Measurements from ENCODE around the gene TCTN2. TPM values are rescaled to one million over a fixed set of nuclear protein-coding genes. Genes with fewer than 3 reads are reported as not detected.

The TCTN2 gene
- total and polyA plus RNA-seq, 2 experiments from 2014 or later = 2.7 to 6.0 TPM

DNA sequence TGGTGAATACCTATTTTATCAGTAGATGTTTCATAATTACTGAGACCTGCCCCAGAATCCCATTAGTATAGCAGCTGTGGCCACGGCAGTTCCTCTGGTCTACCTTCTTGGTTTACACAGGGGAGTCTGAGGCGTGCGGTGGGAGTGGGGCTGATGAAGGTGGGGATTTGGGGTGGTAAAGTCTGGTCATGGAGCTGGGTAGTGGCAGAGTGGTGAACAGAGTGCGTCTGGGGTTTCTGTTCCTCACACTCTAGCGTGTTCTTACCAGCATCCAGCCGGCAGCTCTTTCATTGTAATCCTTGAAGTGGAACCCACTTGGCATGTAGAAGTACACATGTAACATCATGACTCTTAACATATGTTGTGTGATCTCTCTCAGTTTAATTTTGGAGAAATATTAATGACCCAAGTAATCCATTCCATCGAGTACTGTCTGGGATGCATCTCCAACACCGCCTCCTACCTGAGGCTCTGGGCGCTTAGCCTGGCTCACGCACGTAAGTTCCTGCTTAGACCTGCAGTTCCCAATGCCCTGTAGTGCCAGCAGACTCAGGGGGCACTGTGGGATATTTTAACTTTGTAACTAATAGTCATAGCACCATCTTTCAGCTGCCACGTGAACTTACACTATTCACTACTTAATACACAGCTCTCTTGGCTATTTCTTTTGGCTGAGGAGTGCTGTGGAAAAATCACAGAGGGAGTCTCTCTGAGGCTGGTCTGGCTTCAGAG lies 83.3 kb downstream of the TCTN2 start (continued):
- TF ChIP-seq CREB1 (CRISPR knock-in tag; IDR thresholded peaks at IDR 0.05; ENCODE audit: low read depth) = no peak
- TF ChIP-seq, protein P1, sequence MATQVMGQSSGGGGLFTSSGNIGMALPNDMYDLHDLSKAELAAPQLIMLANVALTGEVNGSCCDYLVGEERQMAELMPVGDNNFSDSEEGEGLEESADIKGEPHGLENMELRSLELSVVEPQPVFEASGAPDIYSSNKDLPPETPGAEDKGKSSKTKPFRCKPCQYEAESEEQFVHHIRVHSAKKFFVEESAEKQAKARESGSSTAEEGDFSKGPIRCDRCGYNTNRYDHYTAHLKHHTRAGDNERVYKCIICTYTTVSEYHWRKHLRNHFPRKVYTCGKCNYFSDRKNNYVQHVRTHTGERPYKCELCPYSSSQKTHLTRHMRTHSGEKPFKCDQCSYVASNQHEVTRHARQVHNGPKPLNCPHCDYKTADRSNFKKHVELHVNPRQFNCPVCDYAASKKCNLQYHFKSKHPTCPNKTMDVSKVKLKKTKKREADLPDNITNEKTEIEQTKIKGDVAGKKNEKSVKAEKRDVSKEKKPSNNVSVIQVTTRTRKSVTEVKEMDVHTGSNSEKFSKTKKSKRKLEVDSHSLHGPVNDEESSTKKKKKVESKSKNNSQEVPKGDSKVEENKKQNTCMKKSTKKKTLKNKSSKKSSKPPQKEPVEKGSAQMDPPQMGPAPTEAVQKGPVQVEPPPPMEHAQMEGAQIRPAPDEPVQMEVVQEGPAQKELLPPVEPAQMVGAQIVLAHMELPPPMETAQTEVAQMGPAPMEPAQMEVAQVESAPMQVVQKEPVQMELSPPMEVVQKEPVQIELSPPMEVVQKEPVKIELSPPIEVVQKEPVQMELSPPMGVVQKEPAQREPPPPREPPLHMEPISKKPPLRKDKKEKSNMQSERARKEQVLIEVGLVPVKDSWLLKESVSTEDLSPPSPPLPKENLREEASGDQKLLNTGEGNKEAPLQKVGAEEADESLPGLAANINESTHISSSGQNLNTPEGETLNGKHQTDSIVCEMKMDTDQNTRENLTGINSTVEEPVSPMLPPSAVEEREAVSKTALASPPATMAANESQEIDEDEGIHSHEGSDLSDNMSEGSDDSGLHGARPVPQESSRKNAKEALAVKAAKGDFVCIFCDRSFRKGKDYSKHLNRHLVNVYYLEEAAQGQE (IDR thresholded peaks at IDR 0.05; ENCODE audit: unreplicated experiment) = no peak
- no peak for TF ChIP-seq POLR2AphosphoS5 (IDR thresholded peaks at IDR 0.05; ENCODE audit: low read depth)

DNA sequence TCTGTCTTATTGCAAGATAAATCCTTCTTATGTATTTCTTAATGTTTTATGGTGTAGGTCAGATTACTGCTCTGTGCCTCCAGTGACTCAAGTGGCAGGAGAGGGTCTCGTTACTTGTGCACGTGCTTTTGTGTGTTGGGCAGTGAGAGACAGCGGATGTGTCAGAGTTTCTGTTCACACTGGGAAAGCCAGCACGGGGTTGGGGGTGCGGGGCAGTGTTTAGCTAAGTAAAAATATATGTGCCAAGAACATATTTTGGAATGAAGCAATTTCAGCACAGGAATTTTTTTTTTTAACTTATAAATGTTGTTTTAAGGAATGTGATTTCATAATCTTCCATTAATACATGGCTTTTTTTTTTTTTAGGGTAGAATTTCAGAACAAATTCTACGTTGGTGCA lies 86.6 kb downstream of the TCTN2 start:
- Histone ChIP-seq H3K27ac (ENCODE audit: low read depth) (no peak overlapping the region), H3K9me2 (ENCODE audit: insufficient read depth) (no peaks in the 10 kb centered on the region), H4K20me1 (replicated peaks; ENCODE audit: insufficient read depth) (peaks cover 3% of the 10 kb centered on the region; the same call in 1 of the 2 replicates), H3K79me2 (replicated peaks; ENCODE audit: insufficient read depth) (no peaks in the 10 kb centered on the region), H2AFZ (no peak overlapping the region), H3K4me2 (no peak overlapping the region), H3F3A (replicated peaks; ENCODE audit: low read depth) (peaks cover 4% of the 10 kb centered on the region; the same call in 1 of the 2 replicates), H3K4me3 (no peak overlapping the region), H3K36me3 (ENCODE audit: insufficient read depth) (peaks cover 33% of the 10 kb centered on the region; the same call in 1 of the 2 replicates), H3K27me3 (ENCODE audit: insufficient read depth) (peaks cover under 1% of the 10 kb centered on the region; the same call in 1 of the 2 replicates), H3K4me1 (ENCODE audit: insufficient read depth) (0 out of 2 replicates have a peak, but pooled peaks cover 4% of the 10 kb centered on the region)
- no peak for TF ChIP-seq ZNF331 (CRISPR knock-in tag; IDR thresholded peaks at IDR 0.05; ENCODE audit: low read depth)
- TF ChIP-seq POLR2AphosphoS5 (IDR thresholded peaks at IDR 0.05; ENCODE audit: low read depth) = no peak
- no peak for TF ChIP-seq EZH2 (IDR thresholded peaks at IDR 0.05; ENCODE audit: low read depth, unreplicated experiment)
- no peak for TF ChIP-seq NANOG (IDR thresholded peaks at IDR 0.05; ENCODE audit: borderline replicate concordance)
- TF ChIP-seq, protein P1 (IDR thresholded peaks at IDR 0.05; ENCODE audit: unreplicated experiment) = no peak
- TF ChIP-seq, protein P2, sequence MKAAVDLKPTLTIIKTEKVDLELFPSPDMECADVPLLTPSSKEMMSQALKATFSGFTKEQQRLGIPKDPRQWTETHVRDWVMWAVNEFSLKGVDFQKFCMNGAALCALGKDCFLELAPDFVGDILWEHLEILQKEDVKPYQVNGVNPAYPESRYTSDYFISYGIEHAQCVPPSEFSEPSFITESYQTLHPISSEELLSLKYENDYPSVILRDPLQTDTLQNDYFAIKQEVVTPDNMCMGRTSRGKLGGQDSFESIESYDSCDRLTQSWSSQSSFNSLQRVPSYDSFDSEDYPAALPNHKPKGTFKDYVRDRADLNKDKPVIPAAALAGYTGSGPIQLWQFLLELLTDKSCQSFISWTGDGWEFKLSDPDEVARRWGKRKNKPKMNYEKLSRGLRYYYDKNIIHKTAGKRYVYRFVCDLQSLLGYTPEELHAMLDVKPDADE (IDR thresholded peaks at IDR 0.05) = no peak
- TF ChIP-seq STAT1 (IDR thresholded peaks at IDR 0.05; ENCODE audit: unreplicated experiment) = no peak
- TF ChIP-seq CREB1 (CRISPR knock-in tag; IDR thresholded peaks at IDR 0.05; ENCODE audit: low read depth) = no peak
- no peak for DNase-seq (ENCODE audit: low spot score)
- Mint-ChIP-seq H3K27me3 (ENCODE audit: insufficient read depth, low read depth, poor library complexity) (peaks cover 5% of the 10 kb centered on the region), H3K9me3 (no peaks in the 10 kb centered on the region), H3K4me1 (peaks cover 4% of the 10 kb centered on the region; the same call in 2 of the 3 replicates), H3K4me3 (no peak overlapping the region), H3K27ac (no peak overlapping the region), H3K36me3 (ENCODE audit: low read depth) (peaks cover 43% of the 10 kb centered on the region)
- ATAC-seq = no peak

Other genes with a start within 250 kb of the TCTN2 start
- 0.58 and 1.4 TPM in 2 replicates for gene RILPL2, start 234.4 kb upstream of the TCTN2 start, total RNA-seq (2014; rRNA removed; shearing (Covaris generic))
- 1.8 and 2.0 TPM in 2 replicates for gene RILPL2, start 234.4 kb upstream of the TCTN2 start, polyA plus RNA-seq (2016; fragmentation: Nextera tagmentation; extraction: Ambion mirVana)
- gene SNRNP35, start 213.0 kb upstream of the TCTN2 start, total RNA-seq (2014; rRNA removed; shearing (Covaris generic)) = 8.4 and 10.6 TPM in 2 replicates
- 36.3 and 38.4 TPM in 2 replicates for gene SNRNP35, start 213.0 kb upstream of the TCTN2 start, polyA plus RNA-seq (2016; fragmentation: Nextera tagmentation; extraction: Ambion mirVana)
- gene RILPL1, start 137.4 kb upstream of the TCTN2 start, total RNA-seq (2014; rRNA removed; shearing (Covaris generic)) = 5.8 and 7.9 TPM in 2 replicates
- 3.9 and 4.4 TPM in 2 replicates for gene RILPL1, start 137.4 kb upstream of the TCTN2 start, polyA plus RNA-seq (2016; fragmentation: Nextera tagmentation; extraction: Ambion mirVana)
- 253 and 262 TPM in 2 replicates for gene TMED2, start 86.6 kb upstream of the TCTN2 start, total RNA-seq (2014; rRNA removed; shearing (Covaris generic))
- 138 and 174 TPM in 2 replicates for gene TMED2, start 86.6 kb upstream of the TCTN2 start, polyA plus RNA-seq (2016; fragmentation: Nextera tagmentation; extraction: Ambion mirVana)
- 39.8 and 59.2 TPM in 2 replicates for gene DDX55, start 69.0 kb upstream of the TCTN2 start, total RNA-seq (2014; rRNA removed; shearing (Covaris generic))
- 36.2 and 53.3 TPM in 2 replicates for gene DDX55, start 69.0 kb upstream of the TCTN2 start, polyA plus RNA-seq (2016; fragmentation: Nextera tagmentation; extraction: Ambion mirVana)
- 90.8 and 117 TPM in 2 replicates for gene EIF2B1, start 37.4 kb upstream of the TCTN2 start, total RNA-seq (2014; rRNA removed; shearing (Covaris generic))
- 30.2 and 33.5 TPM in 2 replicates for gene EIF2B1, start 37.4 kb upstream of the TCTN2 start, polyA plus RNA-seq (2016; fragmentation: Nextera tagmentation; extraction: Ambion mirVana)
- gene GTF2H3, start 37.3 kb upstream of the TCTN2 start, total RNA-seq (2014; rRNA removed; shearing (Covaris generic)) = 19.6 and 27.7 TPM in 2 replicates
- 10.5 and 11.1 TPM in 2 replicates for gene GTF2H3, start 37.3 kb upstream of the TCTN2 start, polyA plus RNA-seq (2016; fragmentation: Nextera tagmentation; extraction: Ambion mirVana)
- gene ATP6V0A2, start 41.2 kb downstream of the TCTN2 start, total RNA-seq (2014; rRNA removed; shearing (Covaris generic)) = 49.7 and 64.4 TPM in 2 replicates
- gene ATP6V0A2, start 41.2 kb downstream of the TCTN2 start, polyA plus RNA-seq (2016; fragmentation: Nextera tagmentation; extraction: Ambion mirVana) = 19.0 and 19.2 TPM in 2 replicates
- 0.03 and 0.12 TPM in 2 replicates for gene DNAH10, start 91.2 kb downstream of the TCTN2 start, total RNA-seq (2014; rRNA removed; shearing (Covaris generic))
- 0.03 and 0.19 TPM in 2 replicates for gene DNAH10, start 91.2 kb downstream of the TCTN2 start, polyA plus RNA-seq (2016; fragmentation: Nextera tagmentation; extraction: Ambion mirVana)

All from GM23338 (cell line).